Adrenal gland (tissue), 5 donors: ENCODE measurements around the gene UNC13B.

Experiments used
- CTCF ChIP-seq, 6 experiments: fragments of 450-650 bp in 4 of 6; fragments of 200-600 bp in 2 of 6; sonication (generic) in 1 of 6; IDR thresholded peaks; 1 replicate in 5 of 6; 2 replicates in 1 of 6; pipeline versions ENCODE4 v1.5.1 to v1.8.0; 2016 to 2021; ENCODE audit warnings: antibody characterized with exemption in 6 of 6, mild to moderate bottlenecking in 2 of 6, moderate library complexity in 1 of 6
- POLR2A ChIP-seq, 2 donors: fragments of 450-650 bp; IDR thresholded peaks; one replicate each; pipeline ENCODE4 v1.6.1; 2017; ENCODE audit warnings: antibody characterized with exemption in 2 of 2, mild to moderate bottlenecking in 2 of 2, moderate library complexity in 1 of 2
- donor health status: DM: no; HTN: no; CAD: no.

GRCh38 chr9:35273591-35273990 is 111.8 kb downstream of the UNC13B start:
- TF ChIP-seq POLR2A (IDR thresholded peaks at IDR 0.05) (no peak), CTCF (IDR thresholded peaks at IDR 0.05) (no peak)
